Activated naive CD4-positive, alpha-beta T cell treated with anti-CD3 and anti-CD28 coated beads, Interleukin-2, amount 50 U/mL, for 16 hours (primary cell): Measurements from ENCODE around the gene IL20RB.

ENCODE experiments used
- DNase-seq: peaks from one replicate; pipeline ENCODE4 v3.0.0-alpha.2; 2020

Gene IL20RB

GRCh38 chr3:136957751-136958288 lies at the start of gene IL20RB:
IL20RB (plus strand) TSS chr3:136957983; CDS start chr3:136958114, 131 bp downstream.
- no peak for DNase-seq

DNA sequence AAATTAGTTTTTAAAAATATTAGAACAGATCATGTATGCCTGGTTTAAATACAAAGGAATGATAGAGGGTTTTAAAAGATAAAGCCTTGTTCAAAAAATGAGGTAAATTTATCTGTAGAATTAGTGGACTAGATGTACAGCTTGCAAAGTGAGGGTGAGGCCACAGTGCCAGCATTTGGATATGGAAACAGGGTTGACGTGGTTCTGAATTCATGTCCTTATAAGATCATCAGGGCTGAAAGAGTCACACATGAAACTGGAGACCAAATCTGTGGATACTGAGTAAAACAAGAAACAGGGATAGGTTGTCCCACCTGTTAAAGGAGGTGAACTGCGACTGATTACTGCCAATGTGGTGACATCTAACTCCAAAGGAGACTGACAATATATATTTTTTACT lies 49.5 kb upstream of the IL20RB start:
- DNase-seq, result no peak

DNA sequence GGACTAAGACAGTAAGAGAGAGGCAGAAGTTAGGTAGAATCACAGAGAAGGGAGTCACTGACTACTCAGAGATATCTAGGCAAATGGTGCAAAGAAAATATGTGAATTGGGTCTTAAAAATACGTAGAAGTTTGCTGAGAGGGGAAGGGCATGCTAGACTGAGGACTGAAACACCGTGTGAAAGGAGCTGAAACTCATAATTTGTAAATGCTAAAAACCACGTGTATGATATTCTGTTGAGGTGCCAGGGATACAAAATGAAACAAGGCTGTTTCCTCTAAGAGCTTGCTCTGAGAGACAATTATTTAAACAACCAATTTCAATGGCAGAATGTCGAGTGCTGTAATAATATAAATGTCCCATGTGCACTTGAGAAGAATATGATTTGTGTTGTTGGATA lies 48.6 kb upstream of the IL20RB start:
- DNase-seq, result no peak

DNA sequence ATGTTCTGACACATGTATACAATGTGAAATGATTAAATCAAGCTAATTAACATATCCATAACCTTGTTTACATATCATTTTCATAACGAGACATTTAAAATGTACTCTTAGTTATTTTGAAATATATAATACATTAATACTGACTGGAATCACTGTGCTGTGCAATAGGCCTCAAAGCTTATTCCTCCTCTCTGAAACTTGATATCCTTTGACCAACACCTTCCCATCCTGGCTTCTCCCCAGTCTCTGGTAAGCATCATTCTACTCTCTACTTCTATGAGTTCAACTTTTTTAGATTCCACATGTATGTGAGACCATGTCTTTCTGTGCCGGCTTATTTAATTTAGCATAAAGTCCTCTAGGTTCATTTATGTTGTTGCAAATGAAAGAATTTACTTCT lies 47.1 kb upstream of the IL20RB start:
- no peak for DNase-seq

DNA sequence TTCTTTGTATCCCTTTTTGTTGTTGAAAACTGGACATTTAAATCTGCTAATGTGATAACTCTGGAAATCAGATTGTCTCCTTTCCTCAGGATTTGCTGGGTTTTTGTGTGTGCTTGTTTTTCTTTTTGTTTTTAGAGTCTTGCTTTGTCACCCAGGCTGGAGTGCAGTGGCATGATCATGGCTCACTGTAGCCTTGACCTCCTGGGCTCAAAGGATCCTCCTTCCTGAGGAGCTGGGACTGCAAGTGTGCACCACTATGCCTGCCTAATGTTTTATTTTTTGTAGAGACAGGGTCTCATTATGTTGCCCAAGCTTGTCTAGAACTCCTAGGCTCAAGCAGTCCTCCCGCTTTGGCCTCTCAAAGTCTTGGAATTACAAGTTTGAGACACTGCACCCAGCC lies 44.6 kb upstream of the IL20RB start:
- no peak for DNase-seq

- DNase-seq, result no peak
These were observed 43.0 kb upstream of the IL20RB start for GRCh38 chr3:136914739-136915138.

- DNase-seq, result no peak
These were observed 41.6 kb upstream of the IL20RB start for GRCh38 chr3:136916223-136916622.

DNA sequence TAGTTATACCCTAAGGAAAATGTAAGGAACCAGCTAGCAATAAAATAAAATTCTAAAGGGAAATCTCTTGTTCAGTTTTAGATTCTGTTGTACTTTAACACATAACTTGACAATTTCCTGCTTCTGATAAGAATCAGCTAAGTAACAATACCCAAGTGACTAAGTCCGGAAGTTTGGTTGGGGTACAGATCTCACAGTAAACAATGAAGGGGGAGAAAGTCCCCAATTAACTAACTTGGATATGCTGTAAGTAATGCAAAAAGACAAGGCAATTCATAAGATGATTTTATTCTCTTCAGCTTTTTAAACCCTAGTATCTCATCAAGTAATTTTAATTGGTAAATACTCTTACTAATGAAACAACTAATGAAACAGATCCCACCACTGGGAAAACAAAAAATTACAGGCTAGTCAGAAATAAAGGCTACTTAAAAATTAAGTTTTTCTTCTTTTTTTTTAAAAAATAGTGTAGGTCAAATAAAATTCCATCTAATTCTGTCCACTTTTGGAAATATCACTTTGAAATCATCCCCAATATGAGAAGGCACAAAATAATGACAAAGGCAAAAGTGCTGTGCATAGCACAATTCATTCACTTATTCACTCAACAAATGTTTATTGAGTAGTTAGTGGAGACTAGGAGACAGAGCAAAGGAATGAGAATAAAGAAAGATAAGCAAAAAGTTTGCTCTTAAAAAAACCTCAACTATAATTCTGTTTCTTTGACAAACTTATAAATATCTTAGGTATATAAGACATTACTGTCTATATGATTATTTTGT lies 37.8 kb upstream of the IL20RB start:
- no peak for DNase-seq

DNA sequence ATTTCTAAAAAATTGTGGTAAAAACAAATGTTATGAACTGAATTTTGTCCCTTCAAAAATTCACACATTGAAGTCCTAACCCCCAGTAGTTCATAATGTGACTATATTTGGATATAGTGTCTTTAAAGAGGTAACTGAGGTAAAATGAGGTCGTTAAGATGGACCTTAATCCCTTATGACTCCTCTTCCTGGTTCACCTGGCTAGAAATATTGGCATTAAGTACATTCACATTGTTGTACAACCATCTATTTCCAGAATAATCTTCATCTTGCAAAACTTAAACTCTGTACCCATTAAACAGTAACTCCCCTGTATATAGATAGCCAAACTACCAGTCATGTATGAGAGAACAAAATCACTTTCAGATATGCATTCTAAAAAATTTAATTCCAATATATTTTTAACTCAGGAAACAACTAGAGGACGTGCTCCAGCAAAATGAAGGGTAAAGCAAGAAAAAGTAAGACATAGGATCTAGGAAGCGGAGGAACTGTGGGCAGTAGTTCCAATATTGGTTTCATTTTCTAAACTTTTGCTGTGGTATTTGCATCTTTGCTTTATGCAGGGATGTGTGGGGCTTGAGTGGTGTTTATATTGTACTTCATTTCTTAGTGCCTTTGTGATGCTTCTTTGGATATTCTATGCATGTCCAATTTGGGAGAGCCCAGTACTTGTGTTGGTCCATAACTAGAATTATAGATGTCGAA lies 36.7 kb upstream of the IL20RB start:
- no peak for DNase-seq

- DNase-seq, result no peak
These were observed 32.2 kb upstream of the IL20RB start for GRCh38 chr3:136925425-136926190.

DNA sequence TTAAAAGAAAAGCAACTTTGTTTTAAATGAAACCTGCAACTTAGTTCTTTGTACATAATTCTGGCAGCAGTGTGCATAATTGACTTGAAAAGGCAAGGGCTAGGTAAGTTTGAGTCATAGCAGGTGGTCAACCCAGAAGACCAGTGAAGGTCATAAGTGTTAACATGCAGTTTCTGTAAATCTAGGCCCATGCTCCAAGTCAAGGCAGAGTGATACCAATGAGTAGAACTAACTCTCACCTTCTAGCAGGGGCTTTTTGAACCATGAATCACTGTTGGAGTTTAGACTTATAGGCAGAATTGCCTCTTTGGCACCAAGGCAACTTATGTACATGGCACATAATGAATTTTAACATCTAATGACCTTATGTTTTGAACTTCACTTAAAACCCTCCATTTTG lies 29.5 kb upstream of the IL20RB start:
- DNase-seq, result no peak

DNA sequence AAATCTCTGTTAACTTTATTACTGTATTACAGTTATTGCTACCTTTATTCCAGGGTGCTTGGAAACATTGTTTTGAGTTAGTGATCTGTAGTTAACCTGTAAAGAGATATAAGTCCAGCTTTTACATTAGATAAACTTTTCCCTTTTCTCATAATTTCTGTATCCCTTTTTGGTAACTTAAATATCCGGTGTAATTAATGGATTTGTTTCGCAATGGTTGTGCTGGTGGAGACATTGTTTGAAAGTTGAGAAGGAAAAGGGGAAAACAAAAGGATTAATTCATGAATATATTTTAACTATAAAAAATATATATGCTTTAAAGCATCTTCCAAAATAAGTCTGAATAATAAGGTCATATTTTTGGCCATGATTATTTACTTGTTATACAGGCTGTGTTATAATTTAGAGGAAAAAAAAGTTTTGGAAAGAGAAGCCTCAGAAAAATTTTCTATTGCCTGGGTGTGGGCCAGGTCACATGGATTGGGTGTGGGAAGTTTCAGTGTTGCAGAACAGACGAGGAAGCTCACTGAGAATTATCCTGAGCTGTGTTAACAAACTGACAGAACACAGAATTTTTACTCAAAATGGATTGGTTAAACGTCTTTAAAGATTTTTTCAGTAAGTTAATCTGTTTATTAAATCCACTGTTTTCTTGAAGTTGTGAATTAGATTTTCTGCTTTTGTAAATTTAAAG lies 27.7 kb upstream of the IL20RB start:
- DNase-seq, result no peak

- DNase-seq, result no peak
These were observed 26.2 kb upstream of the IL20RB start for GRCh38 chr3:136931606-136932005.

DNA sequence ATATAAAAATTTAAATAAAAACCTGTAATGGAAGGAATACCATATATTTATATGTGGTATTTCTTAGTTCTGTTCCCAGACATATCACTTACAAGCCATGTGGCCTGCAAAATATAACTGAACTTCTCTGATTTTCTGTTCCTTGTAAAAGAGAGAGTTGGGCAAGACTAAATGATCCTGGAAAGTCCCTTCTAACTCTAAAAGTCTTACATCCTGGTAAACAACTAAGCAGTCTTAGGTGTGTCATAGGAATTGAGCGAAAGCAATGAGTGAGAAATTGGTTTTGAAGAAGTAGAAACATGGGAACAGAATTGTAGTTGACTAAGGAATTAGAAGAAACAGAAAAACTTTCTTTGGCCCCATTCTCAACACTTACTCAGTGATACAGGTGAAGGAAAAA lies 25.3 kb upstream of the IL20RB start:
- no peak for DNase-seq

DNA sequence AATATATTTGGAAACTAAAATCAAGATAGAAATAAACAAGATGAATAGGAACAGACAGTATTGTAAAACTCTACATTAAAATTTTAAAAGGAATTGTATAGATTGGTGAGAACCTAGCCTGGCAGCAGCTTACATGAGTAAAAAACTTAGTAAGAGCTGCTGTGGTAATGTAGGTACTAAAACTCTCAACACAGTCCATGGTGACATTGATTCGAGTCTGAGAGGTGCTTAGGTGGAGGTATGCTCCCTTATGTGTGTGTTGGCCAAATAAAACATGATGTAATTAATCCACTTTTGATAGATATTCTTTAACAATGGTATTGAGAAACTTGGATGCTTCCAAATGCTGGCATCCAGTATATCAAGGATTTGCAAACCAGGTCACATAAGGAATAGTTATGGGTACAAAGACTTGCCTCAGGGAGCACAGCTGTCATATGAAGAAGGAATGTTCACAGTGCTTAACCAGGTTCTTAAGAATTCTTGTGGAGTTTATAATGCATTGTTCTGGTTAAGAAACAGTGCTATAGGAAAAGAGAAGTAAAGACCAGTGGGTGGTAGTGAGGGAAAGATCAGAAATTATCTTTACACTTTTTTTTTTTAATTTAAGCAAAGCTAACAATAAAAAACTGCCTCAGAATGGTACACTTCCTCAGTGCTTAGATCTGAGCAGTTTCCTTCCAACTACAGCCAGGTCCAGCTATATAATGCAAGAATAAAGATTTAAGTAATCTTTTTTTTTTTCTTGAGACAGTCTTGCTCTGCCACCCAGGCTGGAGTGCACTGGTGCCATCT lies 24.6 kb upstream of the IL20RB start:
- DNase-seq, result no peak

DNA sequence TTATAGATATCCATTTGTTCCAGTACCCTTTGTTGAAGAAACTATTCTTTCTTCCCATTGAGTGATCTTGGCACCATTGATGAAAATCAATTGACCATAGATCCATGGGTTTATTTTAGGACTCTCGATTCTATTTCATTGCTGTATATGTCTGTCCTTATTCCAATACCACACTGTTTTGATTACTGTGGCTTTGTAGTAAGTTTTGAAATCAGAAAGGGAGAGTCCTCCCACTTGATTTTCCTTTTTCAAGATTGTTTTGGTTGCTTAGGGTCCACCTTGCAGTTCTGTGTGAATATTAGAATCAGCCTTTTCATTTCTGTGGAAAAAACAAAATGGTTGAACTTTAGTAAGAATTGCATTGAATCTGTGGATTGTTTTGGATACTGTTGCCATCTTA lies 20.6 kb upstream of the IL20RB start:
- no peak for DNase-seq

GRCh38 chr3:136937851-136938250 lies 19.9 kb upstream of the IL20RB start:
- DNase-seq, result no peak

DNA sequence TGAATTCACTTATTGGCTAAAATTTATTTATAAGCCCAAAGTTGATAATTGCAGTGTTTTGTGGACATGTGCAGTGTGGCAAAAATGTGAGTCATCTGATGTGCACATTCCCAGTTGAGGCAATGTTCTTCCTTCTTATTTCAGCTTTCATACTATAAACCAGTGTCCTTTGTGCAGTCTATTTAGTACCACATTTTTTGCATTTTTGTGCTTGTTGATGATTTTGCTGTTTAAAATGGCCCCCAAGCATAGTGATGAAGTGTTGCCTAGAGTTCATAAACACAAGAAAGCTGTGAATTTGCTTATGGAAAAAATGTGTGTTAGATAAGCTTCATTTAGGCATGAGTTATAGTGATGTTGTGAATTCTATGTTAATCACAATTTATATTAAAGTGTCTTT lies 19.4 kb upstream of the IL20RB start:
- no peak for DNase-seq

GRCh38 chr3:136939489-136939888 lies 18.3 kb upstream of the IL20RB start:
- DNase-seq, result no peak

DNA sequence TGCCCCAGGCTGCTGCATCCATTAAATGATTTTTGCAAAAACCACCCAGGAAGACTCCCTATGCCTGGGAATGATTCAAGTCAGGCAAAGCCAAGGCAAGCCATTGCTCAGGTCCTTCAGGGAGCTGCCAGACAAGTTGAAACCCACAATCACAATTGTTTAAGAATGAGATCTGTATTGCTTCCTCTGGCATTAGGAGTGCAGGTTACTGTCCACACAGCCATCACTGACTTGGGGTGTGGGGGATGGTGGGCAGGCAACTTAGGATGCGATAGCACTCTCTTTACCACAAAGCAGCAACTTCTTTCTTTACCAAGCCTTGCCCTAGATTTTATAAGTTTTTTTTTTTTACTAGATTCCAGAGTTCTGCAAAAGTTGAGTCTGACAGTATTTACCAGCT lies 15.0 kb upstream of the IL20RB start:
- DNase-seq, result no peak

DNA sequence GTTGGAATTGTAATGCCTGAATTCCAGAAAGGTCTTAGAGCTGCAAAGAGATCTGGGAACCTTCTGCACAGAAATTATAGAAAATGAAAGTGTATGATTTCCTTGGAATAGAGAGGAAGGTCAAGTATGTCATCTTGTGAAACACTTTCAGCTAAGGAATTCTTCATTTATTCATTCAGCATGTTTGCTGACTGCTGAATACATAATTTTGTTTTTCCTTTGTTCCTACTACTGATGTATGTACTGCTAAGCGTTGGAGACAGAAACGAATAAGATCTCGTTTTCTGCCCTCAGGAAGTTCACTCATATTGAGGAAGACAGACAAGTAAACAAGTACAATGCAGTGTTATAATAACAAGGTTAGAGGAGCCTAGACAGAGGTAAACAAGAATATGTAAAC lies 14.3 kb upstream of the IL20RB start:
- no peak for DNase-seq

DNA sequence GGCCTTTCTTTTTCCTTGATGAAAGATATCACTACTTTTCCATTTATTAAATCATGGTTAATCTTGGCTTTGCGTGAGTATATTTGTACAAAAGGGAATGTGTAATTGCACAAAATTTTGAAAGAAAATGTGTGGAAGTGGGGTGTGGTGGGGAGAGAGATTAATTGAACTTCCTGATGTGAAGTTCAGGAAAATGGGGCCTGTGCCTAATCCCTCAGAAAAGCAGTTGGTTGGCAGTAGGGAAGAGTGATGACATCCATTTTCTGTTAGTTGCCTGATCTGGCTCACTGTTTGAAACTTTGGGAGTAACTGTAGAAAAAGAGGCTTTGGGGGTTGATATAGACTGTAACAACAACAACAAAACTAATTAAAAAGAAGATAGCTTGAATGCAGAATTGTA lies 10.8 kb upstream of the IL20RB start:
- DNase-seq, result no peak
